AG04449 (cell line): Measurements from ENCODE around the gene MINDY4B.
"Not testable (repeated sequence)": the region's sequence is repeated elsewhere in the genome, so short reads cannot be mapped to it uniquely, and the experiment has no call there.

Experiments used
- CTCF ChIA-PET: fragments of 350-600 bp; formaldehyde crosslinking; extraction: SDS; loops from one replicate; lab custom pipeline; 2021; ENCODE audit warnings: antibody characterized with exemption; lab: Yijun Ruan, JAX
- POLR2A ChIA-PET: fragments of 400-600, 350-600 bp; formaldehyde crosslinking; extraction: SDS; loops from one replicate; lab custom pipeline; 2020; ENCODE audit warnings: antibody characterized with exemption, inconsistent platforms; lab: Yijun Ruan, JAX
- DNase-seq: peaks from one replicate; pipeline ENCODE4 v3.0.0-alpha.2; 2010; ENCODE audit warnings: low read depth, low spot score
- H3K4me3 ChIP-seq: 2 replicates; pipeline ENCODE4 v1.5.1; 2011; ENCODE audit warnings: low read depth, mild to moderate bottlenecking, control low read depth, low read length
- TF ChIP-seq, protein P1 (sequence below): IDR thresholded peaks from one replicate; pipeline ENCODE4 v1.5.1; 2011; ENCODE audit warnings: mild to moderate bottlenecking, moderate library complexity, low read length, control low read depth, inconsistent platforms; ENCODE audit not compliant: insufficient read depth; ENCODE audit errors: missing control alignments

The MINDY4B gene

DNA sequence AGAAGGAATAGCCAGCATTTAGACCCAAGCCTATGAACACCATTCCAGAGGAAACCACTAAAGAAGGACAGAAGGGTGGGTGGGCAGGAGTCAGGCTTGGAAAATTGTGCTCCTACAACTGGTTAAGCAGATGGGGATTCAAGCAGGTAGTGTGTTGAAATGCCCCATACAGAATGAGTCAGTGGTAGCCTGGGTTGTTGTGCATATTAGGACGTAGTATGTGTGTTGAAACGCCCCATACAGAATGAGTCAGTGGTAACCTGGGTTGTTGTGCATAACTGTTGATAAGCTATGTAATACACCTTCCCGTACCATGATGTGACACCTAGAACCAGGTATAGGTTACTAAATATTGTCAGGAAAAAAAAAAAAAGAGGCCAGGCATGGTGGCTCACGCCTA lies 34.0 kb downstream of the MINDY4B start:
- H3K4me3 ChIP-seq, result no peak overlapping the region
- DNase-seq, result no peak
- TF ChIP-seq, protein P1, sequence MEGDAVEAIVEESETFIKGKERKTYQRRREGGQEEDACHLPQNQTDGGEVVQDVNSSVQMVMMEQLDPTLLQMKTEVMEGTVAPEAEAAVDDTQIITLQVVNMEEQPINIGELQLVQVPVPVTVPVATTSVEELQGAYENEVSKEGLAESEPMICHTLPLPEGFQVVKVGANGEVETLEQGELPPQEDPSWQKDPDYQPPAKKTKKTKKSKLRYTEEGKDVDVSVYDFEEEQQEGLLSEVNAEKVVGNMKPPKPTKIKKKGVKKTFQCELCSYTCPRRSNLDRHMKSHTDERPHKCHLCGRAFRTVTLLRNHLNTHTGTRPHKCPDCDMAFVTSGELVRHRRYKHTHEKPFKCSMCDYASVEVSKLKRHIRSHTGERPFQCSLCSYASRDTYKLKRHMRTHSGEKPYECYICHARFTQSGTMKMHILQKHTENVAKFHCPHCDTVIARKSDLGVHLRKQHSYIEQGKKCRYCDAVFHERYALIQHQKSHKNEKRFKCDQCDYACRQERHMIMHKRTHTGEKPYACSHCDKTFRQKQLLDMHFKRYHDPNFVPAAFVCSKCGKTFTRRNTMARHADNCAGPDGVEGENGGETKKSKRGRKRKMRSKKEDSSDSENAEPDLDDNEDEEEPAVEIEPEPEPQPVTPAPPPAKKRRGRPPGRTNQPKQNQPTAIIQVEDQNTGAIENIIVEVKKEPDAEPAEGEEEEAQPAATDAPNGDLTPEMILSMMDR, result no peak
- CTCF ChIA-PET, result no interaction called here
- POLR2A ChIA-PET, result no interaction called here

DNA sequence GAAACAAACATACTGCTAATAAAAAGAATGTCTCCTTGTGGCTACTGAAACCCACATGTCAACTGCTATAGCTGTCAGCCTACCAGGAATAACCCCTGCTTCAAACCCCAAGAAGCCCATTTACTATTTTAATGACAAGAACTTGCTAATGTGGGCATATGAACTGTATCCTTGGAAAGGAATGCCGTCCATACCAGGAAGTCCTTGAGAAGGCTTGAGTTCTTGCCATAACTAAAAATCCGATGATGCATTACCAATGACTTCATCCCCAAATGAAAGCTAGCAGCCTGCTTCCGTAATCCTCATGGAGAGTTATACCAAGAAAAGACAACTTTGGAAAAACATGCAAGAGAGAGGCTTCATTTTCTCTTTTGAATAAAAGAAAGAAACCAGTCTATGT lies 34.8 kb downstream of the MINDY4B start:
- CTCF ChIA-PET, result interaction anchor here (0.8 kb wide), 1 partner anchor 10 kb away, joined by 4 read pairs; no protein-coding TSS in a partner anchor

DNA sequence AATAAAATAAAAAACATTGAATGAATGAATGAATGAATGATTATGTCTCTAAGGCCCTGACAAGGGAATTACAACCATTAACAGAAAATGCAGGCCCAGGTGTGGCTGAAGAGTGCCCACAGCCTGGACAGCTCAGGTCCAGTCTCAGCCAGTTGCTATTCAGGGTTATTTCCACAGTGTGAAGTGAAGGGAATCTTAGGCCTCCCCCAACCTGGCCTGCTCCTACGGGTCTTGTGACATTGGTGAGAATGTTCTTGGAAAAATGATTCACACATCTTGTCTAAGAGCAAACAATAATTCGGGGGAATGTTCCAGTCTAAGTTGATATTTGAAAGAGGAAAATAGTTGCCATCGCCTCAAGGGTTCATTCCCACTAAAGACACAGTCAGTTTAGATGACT lies 37.0 kb downstream of the MINDY4B start:
- TF ChIP-seq, protein P1, result no peak
- H3K4me3 ChIP-seq, result no peak overlapping the region
- POLR2A ChIA-PET, result no interaction called here
- CTCF ChIA-PET, result interaction anchor here (1.2 to 1.3 kb wide), 2 partner anchors 105 to 145 kb away, joined by 3 to 5 read pairs; partner anchors contain the start of gene SIAH2
- DNase-seq, result no peak

More for the DNA sequence above, 34.8 kb downstream of the MINDY4B start:
- POLR2A ChIA-PET, result no interaction called here
- DNase-seq, result peak; percentile 55
- TF ChIP-seq, protein P1, result no peak
- no peak overlapping the region for H3K4me3 ChIP-seq

DNA sequence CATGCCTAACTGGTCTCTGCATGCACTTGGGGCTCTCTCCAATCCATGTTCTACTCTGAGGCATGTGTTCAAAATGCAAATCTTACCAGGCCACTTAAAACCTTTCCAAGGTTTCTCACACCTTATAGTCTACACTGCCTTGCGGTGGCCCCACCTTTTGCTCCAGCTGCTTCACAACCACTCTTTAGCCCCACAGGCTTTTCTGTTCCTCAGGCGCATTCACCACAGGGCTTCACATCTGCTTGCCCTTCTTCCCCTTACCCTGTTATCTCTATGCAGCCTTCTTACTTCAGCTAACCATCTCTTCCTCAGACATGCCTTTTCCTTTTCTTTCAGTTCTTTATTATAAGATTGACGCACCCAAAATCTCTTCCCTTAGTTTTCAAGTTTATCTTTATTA lies 37.8 kb downstream of the MINDY4B start:
- CTCF ChIA-PET, result interaction anchor here (1.1 to 1.4 kb wide), 3 partner anchors 14 to 344 kb away, joined by 3 read pairs; no protein-coding TSS in a partner anchor
- no peak for DNase-seq
- TF ChIP-seq, protein P1, result no peak
- POLR2A ChIA-PET, result no interaction called here
- H3K4me3 ChIP-seq, result no peak overlapping the region

DNA sequence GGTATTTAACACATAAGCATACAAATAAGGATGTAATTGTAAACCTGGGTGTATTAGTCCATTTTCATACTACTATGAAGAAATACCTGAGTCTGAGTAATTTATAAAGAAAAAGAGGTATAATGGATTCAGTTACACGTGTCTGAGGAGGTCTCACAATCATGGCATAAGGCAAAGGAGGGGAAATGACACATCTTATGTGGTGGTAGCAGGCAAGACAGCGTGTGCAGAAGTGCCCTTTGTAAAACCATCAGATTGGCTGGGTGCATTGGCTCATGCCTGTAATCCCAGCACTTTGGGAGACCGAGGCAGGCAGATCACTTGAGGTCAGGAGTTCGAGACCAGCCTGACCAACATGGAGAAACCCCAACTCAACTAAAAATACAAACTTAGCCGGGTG lies 41.3 kb downstream of the MINDY4B start:
- ChIA-PET CTCF (interaction anchor here (1.1 to 6.4 kb wide), 9 partner anchors 9 to 336 kb away, joined by 3 to 104 read pairs (median 9); no protein-coding TSS in a partner anchor), POLR2A (interaction anchor here (0.6 kb wide), 1 partner anchor 220 kb away, joined by 3 read pairs; no protein-coding TSS in a partner anchor)
- H3K4me3 ChIP-seq, DNase-seq: not testable (repeated sequence)

DNA sequence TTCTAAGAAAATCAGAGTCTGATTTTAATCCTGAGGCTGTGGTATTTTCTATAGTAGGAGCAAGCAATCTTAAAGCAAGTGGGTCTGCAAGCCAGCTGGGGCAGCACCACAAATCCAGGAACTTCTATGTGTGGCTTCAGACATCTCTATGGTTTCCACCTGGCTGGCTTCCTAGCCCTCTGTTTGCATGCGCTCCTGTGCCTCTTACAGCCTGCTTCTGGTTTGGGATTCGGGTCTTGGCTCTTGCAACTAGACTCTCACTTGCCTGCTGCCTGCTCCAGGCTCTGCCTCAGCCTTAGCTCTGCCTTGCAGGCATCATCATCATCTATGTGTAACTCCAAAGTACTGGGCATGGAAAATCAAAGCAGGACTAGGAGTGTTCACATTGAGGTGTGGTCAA lies 43.4 kb downstream of the MINDY4B start:
- no peak overlapping the region for H3K4me3 ChIP-seq
- no peak for DNase-seq
- CTCF ChIA-PET, result interaction anchor here (0.6 to 6.4 kb wide), 3 partner anchors 74 to 636 kb away, joined by 3 to 104 read pairs (median 4); no protein-coding TSS in a partner anchor
- POLR2A ChIA-PET, result no interaction called here
- TF ChIP-seq, protein P1, result no peak

DNA sequence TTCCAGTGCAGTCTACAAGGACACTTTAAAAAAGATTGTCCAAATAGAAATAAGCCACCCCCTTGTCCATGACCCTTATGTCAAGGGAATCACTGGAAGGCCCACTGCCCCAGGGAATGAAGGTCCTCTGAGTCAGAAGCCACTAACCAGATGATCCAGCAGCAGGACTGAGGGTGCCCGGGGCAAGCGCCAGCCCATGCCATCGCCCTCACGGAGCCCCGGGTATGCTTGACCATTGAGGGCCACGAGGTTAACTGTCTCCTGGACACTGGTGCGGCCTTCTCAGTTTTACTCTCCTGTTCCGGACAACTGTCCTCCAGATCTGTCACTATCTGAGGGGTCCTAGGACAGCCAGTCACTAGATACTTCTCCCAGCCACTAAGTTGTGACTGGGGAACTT lies 47.3 kb downstream of the MINDY4B start:
- POLR2A ChIA-PET, H3K4me3 ChIP-seq, CTCF ChIA-PET, DNase-seq: not testable (repeated sequence)
